SU-DHL-6 (cell line): ENCODE results near the gene SYF2.

Experiments
- CTCF ChIP-seq: fragments of 200-600 bp; sonication (generic); IDR thresholded peaks from one replicate; pipeline ENCODE4 v1.5.1; 2017; ENCODE audit warnings: antibody characterized with exemption, mild to moderate bottlenecking, low read length, moderate library complexity; ENCODE audit not compliant: insufficient read depth, poor library complexity, severe bottlenecking
- EZH2phosphoT487 ChIP-seq: fragments of 200-600 bp; sonication (generic), shearing (Covaris generic); conservative IDR thresholded peaks from 2 replicates; pipeline ENCODE4 v1.6.1; 2018; ENCODE audit warnings: mild to moderate bottlenecking, antibody characterized with exemption, low read length, moderate library complexity, mixed read lengths

- TF ChIP-seq CTCF: no peak
- no peak for TF ChIP-seq EZH2phosphoT487
Observed at GRCh38 chr1:25232027-25232865, at the start of gene SYF2.
